Sigmoid colon (tissue), 4 donors: Measurements from ENCODE around the gene TCEAL1.

Experiments
- EP300 ChIP-seq, 4 donors: sonication (generic); formaldehyde crosslinking; IDR thresholded peaks; one replicate each; pipeline ENCODE4 v1.6.1; 2017; ENCODE audit warnings: antibody characterized with exemption in 4 of 4
- POLR2AphosphoS5 ChIP-seq, 4 donors: sonication (generic); formaldehyde crosslinking; IDR thresholded peaks; one replicate each; pipeline ENCODE4 v1.6.1; 2017; ENCODE audit warnings: antibody characterized with exemption in 4 of 4

DNA sequence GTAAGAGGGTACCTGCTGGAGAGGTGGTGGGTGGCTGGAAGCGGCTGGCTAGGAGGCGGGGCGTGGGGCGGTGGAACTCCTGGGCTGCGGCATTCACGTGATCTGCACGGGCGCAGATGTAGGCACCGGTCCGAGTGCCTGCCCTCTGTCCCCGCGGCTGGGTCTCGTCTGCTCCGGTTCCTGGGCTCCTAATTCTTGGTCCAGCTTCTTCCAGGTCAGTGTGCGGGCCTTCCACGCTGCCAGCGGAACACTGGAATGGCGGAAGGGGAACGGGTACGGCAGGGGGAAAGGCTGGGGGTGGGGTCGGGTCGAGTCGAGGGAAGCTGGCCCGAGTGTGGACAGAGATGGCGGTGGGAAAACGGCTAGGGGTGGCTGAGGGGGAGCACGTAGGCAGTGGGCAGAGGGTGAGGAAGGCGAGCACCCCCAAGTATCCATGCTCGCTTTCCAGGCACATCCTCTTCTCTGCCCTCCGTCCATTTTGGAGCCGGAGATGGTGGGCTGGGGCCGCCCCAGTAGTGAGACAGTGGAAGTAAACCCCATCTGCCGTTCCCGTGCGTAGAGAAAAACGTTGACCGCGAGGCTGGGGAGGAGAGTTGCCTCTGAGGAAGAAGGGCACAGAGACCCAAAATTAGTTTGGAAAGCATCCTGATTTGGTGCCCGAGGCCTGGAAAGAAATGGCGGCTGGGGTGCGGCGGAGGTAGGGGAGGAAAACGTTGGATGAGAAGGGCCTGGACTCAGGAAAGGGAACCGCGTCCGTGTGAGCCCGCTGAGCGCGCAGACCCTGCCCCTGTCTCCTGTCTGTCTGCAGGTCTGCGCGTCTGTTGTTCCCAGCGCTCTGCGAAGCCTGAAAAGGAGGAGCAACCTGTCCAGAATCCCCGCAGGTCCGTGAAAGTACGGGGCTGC lies 43.1 kb upstream of the TCEAL1 start, which contains the start of gene TCEAL4:
- peak; percentile 79 to 88 (median 82) for TF ChIP-seq POLR2AphosphoS5 (IDR thresholded peaks at IDR 0.05)
- no peak for TF ChIP-seq EP300 (IDR thresholded peaks at IDR 0.05)
